Effector CD4-positive, alpha-beta T cell (primary cell): ENCODE results near the gene ENPEP.
"Not testable (repeated sequence)": the region's sequence is repeated elsewhere in the genome, so short reads cannot be mapped to it uniquely, and the experiment has no call there.

Experiments
- DNase-seq: peaks from one replicate; pipeline ENCODE4 v3.0.0-alpha.2; 2020

ENPEP gene

DNA sequence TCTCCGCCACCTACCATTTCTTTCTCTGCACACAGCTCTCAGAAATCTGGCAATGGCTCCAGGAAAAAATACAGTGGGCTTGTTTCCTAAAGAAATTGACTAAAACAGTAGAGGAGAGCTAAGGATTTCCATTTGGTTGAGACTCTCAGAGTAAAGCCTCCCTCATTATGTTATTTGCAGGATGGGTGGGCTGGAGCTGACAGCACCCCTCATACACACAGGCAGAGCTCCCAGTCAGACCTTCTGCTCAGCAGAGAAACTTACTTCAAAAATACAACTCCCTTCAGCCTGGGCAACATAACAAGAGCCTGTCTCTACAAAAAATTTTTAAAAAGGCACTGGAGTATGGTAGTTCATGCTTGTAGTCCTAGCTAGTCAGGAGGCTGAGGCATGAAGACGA is 44.9 kb downstream of the ENPEP start:
- DNase-seq: no peak

DNA sequence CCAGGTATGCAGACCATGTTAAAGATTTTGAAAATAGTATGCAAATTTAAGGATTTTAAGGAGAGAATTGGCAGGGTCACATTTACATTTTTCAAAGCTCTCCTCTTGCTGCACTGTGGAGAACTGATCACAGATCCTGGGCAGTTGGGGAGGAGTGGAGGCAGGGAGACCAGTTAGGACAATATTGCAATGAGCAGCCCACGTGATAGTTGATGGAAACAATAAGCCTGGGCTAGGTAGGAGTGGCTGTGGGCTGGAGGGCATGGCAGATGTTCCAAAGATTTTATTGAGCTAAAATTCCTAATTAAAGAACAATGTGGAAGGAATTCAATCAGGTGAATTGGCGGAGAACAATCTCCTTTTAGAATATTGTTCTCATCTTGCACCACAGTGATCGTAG is 50.6 kb downstream of the ENPEP start:
- no peak for DNase-seq

DNA sequence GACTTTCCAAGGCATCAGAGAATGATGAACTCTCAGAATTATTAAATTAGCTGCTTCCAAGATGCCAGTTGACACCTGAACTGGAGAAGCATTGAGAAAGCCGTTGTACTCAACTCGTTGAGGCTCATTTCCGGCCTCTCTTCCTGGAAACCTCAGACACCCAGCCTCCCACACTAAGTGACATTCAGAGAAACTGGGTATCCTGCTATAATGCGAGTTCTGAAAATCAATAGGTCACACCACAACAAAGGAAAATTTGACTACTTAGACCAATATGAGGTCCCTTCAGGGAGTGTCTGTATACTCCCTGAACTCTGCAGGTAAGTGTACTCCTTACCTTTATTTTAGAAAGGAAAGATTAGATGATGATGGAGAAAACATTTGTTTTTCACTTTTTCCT is 51.2 kb downstream of the ENPEP start:
- DNase-seq: no peak

DNA sequence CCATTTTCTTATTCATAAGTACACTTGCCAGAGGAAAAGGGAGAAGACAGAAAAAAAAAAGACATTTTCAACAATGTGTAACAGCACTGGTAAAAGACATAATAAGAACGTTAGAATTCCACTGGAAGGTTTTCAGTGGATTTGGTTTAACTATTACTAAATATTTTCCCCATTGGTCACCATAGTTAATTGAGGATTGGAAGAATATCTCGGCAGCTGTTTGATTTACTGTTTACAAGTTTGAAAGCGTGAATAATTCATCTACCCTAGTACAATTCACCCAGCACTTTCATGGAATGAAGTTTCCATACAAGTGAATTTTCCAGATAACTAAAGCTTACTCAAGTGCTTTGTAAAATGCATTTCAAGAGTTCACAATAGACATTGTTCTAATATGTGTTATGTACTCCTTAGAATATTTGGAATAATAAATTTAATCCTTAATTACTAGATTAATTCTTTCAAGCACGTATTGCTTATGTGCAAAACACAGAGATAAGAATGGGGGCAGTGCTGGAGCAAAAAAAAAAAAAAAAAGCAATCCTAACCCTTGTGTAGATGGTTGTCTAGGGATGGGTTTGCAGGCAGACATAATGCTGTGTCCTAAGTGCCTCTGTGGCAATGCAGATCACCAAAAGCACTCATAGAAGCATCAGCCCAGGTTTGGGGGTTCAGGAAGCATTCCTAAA is 57.1 kb downstream of the ENPEP start:
- DNase-seq: no peak

DNA sequence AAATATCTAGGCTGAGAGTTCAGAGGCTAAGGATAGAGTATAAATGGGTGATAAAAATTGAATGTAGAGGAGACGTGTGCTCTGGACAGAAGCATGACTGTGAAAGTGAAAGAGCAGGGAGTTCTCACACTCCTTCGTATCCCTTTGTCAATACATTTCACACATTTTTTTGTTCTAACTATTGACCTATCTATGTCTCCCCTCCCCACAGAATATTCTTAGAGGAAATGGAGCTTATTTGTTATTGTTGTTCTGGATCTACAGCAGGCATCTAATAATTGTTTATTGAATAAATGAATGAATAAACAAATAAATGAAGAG is 57.6 kb downstream of the ENPEP start:
- no peak for DNase-seq

DNA sequence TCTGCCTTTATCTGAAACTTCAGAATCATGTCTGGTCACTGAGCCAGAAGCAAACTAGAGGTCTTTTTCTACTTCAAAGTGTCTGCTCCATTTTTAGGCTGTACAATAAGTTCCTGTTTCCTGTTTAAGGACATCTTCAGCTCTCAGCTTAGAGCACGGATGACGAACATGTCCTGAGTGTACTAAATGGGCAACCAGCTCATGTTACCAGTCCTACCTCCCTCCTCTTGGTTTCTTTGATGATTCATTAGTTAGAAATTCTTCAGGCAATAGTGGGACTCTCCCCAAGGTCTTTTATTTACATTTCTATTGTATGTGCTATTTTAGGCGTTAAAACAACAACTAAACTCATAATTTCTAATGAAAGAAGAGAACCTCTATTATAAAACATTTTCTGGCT is 58.0 kb downstream of the ENPEP start:
- no peak for DNase-seq

DNA sequence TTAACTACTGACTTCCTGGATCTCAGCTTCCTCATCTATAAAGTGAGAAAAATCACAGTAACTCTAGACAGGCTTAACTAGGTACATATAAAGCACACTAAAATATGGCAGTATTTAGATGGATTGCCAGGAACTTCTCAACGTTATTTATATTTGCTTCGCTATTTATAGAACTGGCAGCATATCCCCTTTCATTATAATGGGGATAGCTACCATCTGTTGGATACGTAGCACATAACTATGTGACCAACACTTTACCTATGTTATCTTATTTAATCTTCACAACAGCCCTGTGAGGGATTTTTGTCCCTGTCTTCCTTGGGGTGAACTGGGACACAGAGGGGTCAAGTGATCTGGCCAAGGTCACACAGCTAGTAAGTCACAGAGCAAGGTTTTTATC is 64.6 kb downstream of the ENPEP start:
- no peak for DNase-seq

DNA sequence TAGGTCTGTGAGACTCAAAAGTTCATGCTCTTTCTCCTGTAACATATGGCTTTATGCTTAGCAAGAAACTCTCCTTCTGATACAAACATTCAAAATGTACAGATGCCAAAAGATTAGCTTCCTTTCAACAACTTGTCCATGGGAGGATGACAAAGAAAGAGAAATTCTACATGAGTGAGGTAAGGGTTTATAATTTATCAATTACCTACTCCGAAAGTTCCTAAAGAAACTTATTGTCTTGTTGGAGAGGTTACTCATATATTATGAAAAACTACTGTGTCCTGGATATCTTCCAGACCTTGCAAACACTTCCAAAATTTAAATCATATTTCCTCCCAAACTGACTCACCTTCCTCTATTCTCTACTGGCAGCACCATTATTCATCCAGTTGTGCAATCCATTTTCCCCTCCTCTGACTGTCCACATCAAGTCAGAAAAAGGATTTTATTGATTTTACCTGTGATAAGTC is 65.1 kb downstream of the ENPEP start:
- DNase-seq: no peak

DNA sequence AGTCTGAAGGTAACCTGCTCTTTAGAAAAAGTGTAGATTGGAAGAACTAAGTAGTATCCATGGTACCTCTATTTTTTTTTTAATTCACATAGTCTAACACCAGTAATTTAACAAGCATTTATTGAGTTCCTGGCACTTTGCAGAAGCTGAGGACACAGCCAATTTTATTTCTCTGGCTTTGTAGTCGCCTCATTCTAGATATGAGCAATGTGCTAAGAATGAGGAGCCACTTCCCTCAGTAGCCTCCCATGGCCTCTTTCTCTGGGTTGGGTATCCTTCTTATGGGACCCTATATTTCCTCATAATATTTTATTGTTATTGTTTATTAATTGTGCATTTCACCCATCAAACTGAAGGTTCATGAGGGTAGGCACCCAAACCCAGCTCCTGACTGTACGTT is 67.6 kb downstream of the ENPEP start:
- DNase-seq: no peak

DNA sequence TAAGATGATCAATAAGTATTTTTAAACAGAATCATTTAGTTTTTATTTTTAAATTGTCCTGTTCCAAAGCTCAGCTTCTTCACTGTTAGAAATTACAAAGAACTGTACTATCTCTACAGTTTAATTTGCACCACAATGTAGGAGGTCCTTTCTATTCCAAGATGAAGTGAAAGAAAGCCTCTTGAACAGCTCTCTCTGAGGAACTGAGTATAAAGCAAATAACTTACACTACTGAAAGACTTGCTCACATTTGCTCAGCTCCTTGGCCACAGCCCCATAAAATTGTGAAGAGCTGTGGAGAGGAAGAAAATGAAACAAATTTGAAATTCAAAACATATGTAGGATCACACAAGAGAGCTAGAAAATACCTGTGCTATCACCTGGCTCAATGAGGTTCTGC is 68.6 kb downstream of the ENPEP start:
- no peak for DNase-seq

DNA sequence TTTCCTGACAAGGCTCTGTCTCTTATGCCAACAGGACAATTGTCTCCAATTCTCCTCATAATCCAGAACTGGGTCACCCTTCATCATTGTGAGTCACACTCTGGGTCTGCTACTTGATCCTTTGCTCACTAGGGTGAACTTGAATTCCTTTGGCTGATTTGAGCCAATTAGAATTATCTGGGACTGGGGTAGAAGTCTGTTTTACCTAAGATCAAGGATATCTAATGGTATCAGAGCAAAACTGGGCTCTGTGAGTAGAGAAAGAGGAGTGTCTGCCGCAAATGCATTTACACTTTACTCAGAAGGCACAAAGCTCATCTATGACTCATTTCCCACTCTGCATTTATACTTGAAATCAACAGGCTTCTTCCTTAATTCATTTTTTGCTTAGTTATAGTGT is 74.3 kb downstream of the ENPEP start:
- DNase-seq: no peak

DNA sequence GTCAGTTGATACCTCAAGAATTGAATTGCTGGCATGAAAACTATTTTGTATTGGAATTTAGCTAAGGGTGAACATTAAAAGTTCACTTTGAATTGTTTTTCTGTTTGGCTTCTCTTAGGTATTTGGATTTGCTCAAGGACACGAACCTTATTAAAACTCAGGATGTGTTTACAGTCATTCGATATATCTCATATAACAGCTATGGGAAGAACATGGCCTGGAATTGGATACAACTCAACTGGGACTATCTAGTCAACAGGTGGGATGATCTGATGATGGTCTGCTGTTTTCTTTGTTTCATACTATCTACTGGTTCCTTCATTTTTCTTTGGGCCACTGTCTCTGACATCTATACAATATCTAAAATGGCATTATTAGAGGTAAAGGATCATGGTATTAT is 77.2 kb downstream of the ENPEP start:
- no peak for DNase-seq

DNA sequence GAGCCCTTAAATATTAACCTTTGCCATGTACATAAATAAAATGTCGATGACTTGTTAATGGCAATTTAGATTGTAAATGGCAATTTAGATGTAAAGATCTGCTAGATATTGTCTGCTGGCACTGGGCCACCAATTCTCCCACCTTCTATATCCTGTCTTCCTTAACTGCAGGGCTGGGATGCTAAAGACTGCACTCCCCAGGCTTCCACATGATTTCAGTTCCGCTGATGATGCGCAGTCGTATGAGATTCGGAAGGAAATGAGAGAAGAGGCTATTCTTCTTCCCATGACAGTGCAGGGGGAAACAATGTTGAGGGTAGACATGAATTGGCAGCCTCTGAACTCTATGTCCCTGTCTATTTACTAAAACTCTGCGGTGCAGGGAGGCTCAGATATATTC is 91.3 kb downstream of the ENPEP start:
- no peak for DNase-seq

DNA sequence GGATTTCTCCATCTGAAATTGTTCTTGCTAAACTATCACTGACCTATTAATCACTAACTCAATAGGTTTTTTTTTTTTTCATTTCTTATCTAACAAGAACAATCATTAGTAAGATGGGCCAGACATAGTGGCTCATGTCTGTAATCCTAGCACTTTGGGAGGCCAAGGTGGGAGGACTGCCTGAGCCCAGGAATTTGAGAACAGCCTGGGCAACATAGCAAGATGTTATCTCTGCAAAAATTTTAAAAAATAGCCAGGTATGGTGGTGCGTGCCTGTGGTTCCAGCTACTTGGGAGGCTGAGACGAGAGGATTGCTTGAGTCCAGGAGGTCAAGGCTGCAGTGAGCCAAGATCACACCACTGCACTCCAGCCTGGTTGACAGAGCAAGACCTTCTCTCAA is 100.7 kb downstream of the ENPEP start:
- DNase-seq: not testable (repeated sequence)

DNA sequence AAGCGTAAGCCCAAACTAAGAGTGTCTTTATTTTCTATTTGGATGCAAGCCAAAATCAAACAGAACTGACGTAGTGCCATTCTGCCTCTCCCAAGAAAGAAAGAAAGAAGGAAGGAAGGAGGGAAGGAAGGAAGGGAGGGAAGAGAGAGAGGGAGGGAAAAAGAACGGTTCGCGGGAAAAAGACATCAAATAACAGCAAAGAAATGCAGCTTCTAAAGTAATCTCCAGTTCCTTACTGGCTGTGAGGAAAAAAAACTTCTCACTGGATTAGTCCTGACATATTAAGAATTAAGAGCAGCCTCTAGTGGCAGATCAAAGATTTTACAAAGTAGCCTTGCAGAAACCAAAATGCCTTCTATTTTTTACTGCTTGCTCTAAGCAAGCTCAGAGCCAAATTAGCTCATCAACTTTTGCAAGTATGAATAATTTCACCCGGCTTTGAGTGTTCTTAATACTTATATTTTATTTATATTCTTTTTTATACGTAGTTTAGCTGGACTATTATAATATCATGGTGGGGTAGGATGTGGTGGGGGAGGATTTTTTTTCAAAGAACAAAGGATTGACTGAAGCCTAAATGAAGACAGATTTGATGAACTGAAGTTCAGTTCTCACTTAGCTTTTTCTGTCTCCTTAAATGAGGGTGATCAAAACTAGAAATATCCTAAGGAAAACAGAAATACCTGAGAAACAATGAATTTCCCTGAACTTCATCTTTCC is 110.3 kb downstream of the ENPEP start:
- DNase-seq: no peak

DNA sequence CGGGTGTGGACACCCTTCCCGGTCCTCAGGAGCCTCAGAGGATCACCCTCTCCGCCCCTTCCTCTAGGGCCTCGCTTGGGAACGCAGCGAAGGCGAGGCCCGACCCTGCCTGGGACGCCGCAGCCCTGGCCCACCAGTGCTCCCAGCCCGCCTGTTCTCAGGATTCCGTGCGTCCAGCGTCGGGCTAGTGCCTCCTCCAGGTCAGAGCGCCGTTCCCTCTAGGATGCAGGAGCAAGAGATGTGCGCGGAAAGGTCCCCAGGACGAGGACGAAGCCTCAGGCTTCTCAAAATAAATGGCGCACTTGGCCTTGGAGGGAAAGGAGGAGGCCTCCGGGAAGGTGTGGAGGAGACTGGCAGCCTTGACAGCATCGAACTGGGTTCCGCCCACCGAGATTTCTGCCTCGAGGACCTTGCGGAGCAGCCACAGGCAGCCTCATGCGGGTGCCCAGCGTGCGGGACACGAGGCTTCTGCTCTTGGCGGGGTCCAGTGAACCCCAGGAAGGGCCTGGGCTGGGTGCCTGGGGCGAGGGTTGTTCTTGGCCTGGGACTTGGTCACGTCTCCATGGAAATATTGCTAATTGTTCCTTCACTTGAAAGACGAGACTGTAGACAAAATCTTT is 111.8 kb downstream of the ENPEP start:
- DNase-seq: no peak

DNA sequence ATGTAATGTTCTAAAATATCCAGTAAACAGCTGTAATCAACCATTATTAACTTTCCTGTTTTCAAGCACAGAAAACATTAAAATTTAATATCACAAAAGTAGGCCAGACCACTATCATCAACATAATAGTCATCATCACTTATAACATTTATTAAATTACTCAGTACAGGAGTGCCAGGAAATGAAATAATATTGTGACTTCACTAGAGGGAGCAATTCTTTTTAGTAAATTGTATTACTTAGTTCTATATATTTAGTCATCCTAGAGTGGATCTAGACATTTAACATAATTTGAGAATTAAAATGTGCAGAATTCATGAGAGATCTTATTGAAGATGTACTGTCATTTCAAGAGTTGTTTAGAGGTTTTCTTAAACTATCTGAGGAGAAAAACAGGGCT is 113.3 kb downstream of the ENPEP start:
- DNase-seq: no peak

DNA sequence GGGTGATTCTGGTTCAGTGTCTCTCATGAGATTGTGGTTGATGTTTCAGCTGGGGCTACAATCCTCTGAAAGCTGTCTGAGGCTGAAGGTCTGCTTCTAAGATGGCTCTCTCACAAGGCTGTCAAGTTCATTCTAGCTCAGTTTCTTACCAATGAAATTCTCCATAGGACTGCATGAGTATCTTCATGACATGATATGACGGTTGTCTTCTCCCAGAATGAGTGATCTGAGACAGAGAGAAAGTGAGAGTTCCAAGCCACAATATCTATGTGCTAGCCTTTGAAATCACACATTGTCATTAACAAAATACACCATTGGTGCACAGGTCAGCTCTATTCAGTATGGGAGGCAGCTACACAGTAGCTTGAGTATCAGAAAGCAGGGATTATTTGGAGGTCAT is 119.6 kb downstream of the ENPEP start:
- no peak for DNase-seq

DNA sequence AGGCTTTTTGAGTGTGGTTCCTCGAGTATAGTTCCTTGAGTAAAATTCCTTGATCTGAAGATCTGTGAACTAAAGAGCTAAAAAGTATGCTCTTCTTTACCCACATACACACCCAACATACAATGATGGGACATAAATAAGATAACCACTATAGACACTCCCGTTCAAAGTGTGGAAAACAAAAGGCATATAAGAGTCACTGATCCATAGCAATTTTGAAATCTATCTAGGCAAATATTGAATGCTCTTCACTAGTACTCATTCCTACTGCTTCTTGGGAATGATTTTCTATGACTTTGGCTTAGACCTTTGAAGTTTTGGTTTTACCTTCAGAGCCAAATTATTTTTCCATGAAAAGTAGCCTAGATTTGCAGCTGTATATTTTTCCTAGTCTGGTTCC is 120.5 kb downstream of the ENPEP start:
- DNase-seq: no peak

DNA sequence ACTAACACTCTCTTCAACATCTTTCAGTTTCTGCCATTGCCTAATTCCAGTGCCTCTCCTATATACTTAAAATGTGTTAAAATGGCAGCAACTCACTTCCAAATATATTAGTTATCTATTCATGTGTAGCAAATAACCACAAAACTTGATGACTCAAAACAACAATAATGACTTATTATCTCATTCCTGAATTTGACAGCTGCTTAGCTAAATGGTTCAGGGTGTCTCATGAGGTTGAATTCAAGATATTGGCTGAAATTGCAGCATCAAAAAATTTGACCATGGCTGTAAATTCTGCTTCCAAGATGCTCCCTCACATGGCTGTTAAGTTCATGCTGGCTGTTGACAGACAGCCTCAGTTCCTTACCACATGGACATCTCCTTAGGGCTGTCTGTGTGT is 121.6 kb downstream of the ENPEP start:
- no peak for DNase-seq

DNA sequence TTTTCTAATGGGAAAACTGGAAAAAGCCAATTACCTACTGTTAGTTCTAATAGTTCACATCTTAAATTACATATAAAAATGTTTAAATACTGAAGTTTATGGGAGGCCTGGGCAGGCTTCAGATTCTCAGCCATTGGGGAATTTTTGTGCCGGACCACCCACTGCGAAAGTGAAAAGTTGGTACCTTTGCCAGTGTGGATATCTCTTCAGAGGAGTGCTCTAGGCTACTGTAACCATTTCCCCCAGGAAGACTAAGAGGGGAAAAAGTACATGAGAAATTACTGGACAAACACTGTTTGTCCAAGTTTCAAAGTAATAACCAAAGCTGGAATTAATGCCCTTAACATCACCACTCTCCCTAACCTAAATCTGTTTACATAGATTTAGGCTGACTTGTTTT is 126.1 kb downstream of the ENPEP start:
- no peak for DNase-seq

DNA sequence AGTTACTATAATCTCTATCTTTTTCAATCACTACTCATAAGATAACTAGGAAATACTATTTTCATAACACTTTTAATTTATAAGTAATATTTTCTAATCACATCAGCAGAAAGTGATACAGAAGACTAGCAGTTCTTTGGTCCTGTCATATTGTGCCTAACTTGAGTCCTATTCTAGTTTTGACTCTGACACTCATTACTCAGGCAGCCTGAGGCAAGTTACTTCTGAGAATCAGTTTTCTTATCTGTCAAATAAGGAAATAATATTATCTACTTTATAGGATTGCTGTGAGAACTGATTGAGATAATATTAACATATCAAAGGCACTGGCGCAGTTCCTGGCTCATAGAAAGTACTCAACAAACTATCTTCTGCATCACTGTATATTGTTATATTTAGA is 129.1 kb downstream of the ENPEP start:
- no peak for DNase-seq

DNA sequence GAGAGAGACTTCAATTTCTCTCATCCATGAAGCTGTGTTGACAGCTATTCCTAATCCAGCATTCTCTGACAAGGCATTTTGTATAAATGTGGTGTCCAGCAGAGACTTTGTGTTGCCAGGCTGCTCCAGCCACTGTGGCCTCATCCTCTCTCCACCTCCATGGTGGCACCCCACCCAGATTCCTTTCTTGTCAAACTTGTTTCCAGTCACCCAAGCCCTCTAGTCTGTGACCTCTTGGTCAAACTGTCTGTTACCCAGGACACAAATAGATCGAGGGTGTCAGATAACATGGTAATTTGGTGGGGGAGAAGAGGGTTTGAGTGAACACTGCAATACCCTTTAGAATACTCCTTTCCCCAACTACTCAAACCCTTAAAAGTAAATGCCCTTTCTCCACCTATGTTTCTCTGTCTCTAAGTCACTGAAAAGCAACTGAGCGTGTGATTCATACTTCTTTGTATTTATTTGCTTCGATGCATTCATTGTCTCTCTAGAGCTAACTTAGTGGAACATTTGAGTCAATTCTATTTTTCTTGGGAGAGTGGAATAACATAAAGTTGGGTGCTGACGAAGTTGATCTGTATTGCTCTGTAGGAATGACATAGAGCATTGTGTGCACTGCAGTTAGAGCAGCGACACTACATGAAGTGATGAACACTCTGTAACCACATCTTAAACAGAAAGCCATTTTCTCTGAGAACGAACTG is 133.2 kb downstream of the ENPEP start:
- DNase-seq: no peak

DNA sequence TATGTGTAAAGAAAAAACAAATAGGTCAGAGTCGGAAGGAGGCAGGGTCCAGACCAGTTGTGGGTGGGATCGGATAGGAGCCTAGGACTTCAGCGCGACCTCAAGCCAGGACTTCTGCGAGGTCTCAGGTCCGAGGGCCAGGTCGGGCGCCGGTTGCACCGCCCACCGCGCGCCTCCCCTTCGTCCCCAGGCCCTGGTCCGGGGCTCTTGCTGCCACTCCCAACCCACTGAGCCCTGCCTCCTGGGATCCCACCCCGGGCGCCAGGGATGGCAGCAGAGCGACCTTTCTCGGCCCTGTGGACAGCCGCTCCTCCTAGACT is 134.6 kb downstream of the ENPEP start:
- DNase-seq: no peak
